T-helper 2 cell (primary cell): ENCODE measurements around the gene KIRREL1.

Source experiments
- DNase-seq, 5 experiments: peaks; one replicate each; pipeline versions ENCODE4 v3.0.0 to v3.0.0-alpha.2; 2012 to 2022

The KIRREL1 gene

GRCh38 chr1:158149175-158149574, 155.7 kb downstream of the KIRREL1 start:
- DNase-seq, result no peak
